Measurements from ENCODE around the gene FHOD3.
A peak's percentile ranks its signal among the peaks of the same experiment; 100 is the strongest.
"Not testable (repeated sequence)": the region's sequence is repeated elsewhere in the genome, so short reads cannot be mapped to it uniquely, and the experiment has no call there.

The FHOD3 gene

DNA sequence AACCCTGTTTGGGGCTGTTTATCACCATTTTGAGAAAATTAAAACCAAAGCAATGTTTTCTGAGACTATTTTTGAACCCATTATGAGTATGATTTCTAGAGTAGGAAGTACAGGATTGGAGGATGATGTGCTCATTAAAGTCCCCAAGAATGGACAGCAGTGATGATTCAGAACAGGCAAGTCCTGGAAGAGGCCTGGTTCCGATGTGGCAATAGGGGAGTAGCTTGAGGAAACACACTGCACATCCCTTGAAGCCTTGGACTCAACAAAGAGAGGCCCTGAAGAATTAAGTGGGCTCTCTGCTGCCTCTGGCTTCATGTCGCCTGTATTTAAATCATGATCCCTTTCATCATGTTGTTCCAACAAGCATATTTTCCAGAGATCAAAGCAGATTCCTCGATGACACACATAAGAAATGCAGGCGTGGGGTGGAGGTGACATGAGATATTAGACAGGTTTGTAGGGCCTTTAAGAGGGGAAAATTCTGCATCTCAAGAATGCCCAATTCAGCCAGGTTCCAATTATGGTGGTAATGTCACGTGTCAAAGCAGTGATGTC lies 242.2 kb downstream of the FHOD3 start:
- peak; percentile 8 for DNase-seq (ENCODE audit: low spot score)
- no peak overlapping the region for H3K4me3 ChIP-seq
- H3K27ac ChIP-seq = no peak overlapping the region
- TF ChIP-seq, protein P1, sequence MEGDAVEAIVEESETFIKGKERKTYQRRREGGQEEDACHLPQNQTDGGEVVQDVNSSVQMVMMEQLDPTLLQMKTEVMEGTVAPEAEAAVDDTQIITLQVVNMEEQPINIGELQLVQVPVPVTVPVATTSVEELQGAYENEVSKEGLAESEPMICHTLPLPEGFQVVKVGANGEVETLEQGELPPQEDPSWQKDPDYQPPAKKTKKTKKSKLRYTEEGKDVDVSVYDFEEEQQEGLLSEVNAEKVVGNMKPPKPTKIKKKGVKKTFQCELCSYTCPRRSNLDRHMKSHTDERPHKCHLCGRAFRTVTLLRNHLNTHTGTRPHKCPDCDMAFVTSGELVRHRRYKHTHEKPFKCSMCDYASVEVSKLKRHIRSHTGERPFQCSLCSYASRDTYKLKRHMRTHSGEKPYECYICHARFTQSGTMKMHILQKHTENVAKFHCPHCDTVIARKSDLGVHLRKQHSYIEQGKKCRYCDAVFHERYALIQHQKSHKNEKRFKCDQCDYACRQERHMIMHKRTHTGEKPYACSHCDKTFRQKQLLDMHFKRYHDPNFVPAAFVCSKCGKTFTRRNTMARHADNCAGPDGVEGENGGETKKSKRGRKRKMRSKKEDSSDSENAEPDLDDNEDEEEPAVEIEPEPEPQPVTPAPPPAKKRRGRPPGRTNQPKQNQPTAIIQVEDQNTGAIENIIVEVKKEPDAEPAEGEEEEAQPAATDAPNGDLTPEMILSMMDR (IDR thresholded peaks at IDR 0.05) = no peak

DNA sequence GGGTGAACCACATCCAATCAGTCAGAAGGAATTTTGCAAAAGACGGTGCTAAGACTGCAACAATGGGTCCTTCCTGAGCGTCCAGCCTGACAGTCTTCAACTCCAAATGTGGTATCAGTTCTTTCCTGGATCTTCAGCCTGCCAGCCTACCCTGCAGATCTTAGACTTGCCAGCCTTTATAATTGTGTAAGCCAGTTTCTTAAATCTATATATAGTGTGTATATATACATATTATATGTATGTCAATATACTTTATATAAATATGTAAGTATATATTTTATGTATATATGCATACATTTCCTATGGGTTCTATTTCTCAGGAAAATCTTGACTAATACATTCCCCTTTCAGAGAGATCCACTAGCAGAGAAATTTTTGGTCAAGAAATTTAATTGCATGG lies 245.5 kb downstream of the FHOD3 start:
- no peak for DNase-seq (ENCODE audit: low spot score)
- Histone ChIP-seq H3K27ac (peak overlapping the region; percentile 60 to 91), H3K4me3 (no peak overlapping the region)
- TF ChIP-seq, protein P1 (IDR thresholded peaks at IDR 0.05) = no peak

DNA sequence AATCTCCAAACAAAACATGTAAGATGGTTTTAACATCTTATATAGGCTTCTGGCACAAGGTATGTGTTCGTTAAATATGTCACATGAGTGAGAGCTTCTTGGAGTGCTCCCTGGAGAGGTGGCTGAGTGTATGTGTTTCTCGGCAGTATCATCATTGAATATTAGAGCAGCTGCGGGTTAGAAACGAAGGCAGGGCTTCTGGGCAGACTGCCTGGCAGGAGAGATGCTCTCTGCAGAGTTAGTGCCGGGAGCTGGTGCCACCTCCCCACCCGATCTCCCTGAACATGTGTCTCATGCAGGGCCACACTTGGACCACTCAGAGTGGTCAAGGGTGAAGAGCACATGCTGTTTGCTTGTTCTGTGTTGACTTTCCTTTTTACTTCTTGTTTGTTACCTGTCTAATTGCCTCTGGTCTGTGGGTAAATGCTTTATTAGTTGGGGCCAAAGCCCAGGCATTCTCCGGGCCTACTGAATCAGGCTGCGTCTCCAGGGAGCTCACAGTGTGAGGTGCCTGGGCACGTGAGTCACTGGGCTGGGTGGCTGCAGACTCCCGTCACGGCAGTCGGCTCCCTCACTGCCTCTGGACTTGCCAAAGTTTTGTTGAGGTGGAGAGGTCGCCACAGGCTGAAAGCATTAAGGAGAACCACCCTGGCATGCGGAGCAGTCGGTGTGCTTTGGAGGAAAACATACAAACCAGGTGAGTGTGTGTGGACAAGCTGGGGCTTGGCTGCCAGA lies 246.6 kb downstream of the FHOD3 start:
- peak overlapping the region; percentile 60 to 91 for H3K27ac ChIP-seq

DNA sequence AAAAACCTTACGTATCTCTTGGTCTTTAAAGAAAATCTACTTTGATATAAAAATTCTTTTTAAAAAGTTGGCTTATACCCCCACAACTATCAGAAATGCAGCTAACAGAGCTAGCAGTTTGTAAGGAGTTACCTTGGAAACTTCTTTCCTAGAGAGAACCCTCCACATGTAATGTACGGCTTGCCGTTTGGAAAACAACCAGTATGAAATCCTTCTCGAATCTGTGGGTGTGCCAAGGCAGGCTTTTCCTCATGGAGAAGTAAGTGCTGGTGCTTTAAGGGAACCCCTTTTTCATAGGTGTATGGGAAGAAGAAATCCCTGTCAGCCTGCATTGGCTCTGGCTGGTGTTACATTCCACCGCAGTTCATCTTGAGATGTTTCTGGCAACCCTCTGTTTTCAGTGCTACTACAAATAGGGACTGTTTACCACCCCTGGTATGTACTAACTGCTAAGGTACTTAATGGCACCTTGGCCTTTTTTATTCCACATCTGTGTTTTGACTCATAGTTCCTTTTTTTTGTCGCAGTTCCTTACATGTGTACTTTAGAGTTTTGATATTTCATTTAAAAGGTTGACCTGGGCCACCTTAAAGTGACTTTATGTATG lies 248.4 kb downstream of the FHOD3 start:
- no peak overlapping the region for H3K4me3 ChIP-seq
- H3K27ac ChIP-seq = no peak overlapping the region
- TF ChIP-seq, protein P1 (IDR thresholded peaks at IDR 0.05) = no peak
- DNase-seq (ENCODE audit: low spot score) = no peak

More for the DNA sequence above, 246.6 kb downstream of the FHOD3 start:
- peak; percentile 81 for DNase-seq (ENCODE audit: low spot score)
- TF ChIP-seq, protein P1 (IDR thresholded peaks at IDR 0.05) = no peak
- H3K4me3 ChIP-seq = peak overlapping the region; percentile 49

DNA sequence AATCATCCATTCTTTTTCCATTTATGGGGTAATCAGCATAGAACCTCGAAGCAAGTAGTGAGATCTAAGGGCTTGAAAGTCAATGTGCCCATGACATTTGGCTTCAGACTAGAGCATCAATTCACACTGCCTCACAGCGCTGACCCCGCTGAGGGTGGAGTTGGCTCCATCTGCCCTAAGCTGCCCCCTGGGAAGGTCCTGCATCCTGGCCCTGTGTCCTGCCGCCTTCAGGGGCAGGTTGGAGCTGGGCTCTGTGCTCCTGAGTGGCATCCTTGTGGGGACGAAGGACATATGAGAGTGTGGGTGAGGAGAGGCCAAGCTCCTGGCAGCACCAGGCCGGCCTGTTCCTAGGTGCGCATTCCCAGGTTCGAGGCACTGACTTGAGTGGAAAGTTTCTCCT lies 249.4 kb downstream of the FHOD3 start:
- DNase-seq (ENCODE audit: low spot score) = no peak
- Histone ChIP-seq H3K4me3 (no peak overlapping the region), H3K27ac (no peak overlapping the region)
- TF ChIP-seq, protein P1 (IDR thresholded peaks at IDR 0.05) = no peak

DNA sequence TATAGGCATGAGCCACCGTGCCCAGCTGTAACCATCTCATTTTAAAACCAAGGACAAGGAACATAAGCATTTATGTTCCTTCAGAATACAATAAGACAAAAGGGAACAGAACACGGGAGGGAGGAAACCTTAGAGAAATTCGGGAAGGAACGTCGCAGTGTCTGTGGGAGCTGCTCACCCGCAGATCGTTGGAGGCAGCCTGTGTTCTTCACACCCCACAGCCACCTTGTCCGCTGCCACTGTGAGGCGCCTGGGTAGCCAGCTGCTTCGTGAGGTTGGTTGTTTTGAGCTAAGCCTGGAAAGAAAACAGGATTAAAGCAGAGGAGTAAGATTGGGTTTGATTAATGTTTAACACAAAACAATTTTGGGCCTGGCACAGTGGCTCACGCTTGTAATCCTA lies 250.0 kb downstream of the FHOD3 start:
- no peak for DNase-seq (ENCODE audit: low spot score)
- TF ChIP-seq, protein P1 (IDR thresholded peaks at IDR 0.05) = no peak
- no peak overlapping the region for H3K4me3 ChIP-seq
- no peak overlapping the region for H3K27ac ChIP-seq

DNA sequence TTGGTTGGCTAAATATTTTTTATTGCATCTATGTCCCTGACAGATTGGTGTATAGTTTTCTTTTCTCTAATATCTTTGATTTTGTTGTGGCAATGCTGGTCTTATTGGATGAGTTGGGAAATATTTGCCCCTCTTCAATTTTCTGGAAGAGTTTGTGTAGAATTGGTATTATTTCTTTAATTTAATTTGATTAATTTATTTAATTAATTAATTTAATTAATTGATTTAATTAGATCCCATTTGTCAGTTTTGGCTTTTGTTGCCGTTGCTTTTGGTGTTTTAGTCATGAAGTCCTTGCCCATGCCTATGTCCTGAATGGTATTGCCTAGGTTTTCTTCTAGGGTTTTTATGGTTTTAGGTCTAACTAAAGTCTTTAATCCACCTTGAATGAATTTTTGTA lies 253.8 kb downstream of the FHOD3 start:
- H3K27ac ChIP-seq; H3K4me3 ChIP-seq; DNase-seq (ENCODE audit: low spot score): not testable (repeated sequence)

Measured in coronary artery (tissue), 2 donors.